ENCODE measurements around the gene TBC1D32. TPM values are rescaled to one million over a fixed set of nuclear protein-coding genes. Genes with fewer than 3 reads are reported as not detected.
A peak's percentile ranks its signal among the peaks of the same experiment; 100 is the strongest.
"Not testable (repeated sequence)": the region's sequence is repeated elsewhere in the genome, so short reads cannot be mapped to it uniquely, and the experiment has no call there.

The TBC1D32 gene
- total RNA-seq, 1 experiment from 2014 or later, result 6.6 TPM

DNA sequence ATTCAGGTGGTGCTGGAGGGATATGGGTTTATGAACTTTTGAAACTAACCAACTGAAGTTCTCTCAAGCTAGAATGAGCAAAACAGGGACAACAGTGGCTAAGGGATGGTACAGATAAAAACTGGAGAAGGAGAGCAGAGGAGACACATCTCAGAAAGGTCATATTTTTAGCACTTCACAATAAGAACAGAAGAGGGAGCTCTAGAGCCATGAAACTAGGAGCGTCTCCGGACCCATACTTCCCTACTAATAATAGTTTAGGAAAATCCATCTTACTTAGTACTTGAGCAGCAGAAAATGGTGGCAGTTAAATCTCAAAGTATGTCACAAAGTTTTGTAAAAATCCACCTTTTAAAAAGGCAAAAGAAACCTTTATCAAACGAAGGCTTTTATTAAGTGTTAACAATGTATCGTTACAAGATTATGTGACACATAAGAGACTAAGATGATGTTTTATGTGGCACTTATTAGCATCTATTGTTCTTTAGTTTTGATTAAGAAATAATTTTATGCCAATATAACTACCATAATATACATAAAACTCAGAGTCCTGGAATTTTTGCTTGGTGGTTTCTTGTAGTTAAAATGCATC lies 278.6 kb downstream of the TBC1D32 start:
- in situ Hi-C loops (cut with HindIII; ENCODE audit: low sequenced_read_pairs), result loop anchor here (25.0 kb wide), 1 partner anchor 257 kb away; no protein-coding TSS in a partner anchor
- DNase-seq (ENCODE audit: low spot score), result peak; percentile 44

DNA sequence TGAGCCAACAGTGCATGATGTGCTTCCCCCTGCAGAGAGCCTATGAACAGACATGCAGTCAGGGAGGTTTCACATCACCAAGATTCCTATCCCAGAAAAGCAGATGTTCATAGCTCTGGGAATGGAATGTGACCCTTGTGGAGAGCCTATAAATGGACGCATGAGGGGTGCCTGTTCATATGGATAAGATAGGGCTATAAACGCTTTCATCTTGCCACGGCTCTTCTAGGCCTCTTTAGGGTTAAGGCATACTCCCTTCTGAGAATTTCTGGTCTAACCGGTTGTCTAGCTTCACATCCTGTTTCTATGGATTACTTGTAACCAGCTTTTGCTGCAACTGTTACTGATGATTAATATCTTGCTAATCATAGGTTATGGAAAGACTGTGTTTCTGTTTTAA lies 285.7 kb downstream of the TBC1D32 start:
- in situ Hi-C loops (cut with HindIII; ENCODE audit: low sequenced_read_pairs); DNase-seq (ENCODE audit: low spot score): not testable (repeated sequence)

DNA sequence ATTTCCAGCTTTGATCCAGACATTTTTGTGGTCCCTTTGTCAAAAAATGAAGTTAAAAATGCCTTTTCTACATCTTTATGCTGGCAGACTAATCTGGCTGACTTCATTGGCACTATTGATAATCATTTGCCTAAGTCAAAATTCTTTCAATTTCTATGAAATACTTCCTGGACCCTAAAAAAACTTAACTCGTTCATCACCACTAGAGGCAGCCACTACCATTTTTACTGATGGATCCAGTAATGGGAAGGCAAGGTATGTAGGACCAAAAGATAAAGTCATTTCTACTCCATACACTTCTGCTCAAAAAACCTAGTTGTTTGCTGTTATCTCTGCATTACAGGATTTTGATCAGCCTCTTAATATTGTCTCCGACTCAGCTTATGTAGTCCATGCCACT lies 289.4 kb downstream of the TBC1D32 start:
- DNase-seq (ENCODE audit: low spot score); in situ Hi-C loops (cut with HindIII; ENCODE audit: low sequenced_read_pairs): not testable (repeated sequence)

DNA sequence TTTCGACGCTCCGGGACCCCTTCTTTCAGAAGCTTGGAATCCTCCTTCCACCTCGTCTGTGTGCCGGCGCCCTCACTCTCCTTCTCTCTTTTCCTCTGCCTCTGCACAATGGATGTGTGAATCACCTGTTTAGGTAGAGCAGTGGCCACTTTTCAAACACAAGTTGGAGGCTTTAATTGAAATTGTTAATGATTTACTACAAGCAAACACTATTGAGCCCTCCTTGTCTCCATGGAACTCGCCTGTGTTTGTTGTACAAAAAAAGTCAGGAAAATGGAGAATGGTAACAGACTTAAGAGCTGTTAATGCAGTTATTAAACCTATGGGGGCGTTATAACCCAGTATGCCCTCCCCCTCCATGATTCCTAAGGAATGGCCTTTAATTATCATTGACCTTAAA lies 290.6 kb downstream of the TBC1D32 start:
- DNase-seq (ENCODE audit: low spot score); in situ Hi-C loops (cut with HindIII; ENCODE audit: low sequenced_read_pairs): not testable (repeated sequence)

DNA sequence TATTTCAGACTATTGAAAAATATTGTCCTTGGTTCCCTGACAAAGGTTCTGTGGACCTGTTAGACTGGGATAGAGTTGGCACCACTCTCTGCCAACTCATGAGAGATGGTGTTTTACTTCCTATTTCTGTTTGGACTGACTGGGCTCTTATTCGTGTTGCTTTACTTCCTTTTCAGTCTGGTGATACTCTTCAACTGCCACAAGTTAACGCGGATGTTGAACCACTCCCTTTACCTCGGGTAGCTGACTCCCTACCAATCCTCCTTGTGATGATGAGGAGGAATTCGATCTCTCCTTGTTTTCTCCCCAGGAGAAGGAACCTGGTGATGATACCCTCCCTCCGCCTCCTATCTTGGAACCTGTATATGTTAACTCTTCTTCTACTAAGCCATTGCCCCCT lies 291.1 kb downstream of the TBC1D32 start:
- in situ Hi-C loops (cut with HindIII; ENCODE audit: low sequenced_read_pairs); DNase-seq (ENCODE audit: low spot score): not testable (repeated sequence)

DNA sequence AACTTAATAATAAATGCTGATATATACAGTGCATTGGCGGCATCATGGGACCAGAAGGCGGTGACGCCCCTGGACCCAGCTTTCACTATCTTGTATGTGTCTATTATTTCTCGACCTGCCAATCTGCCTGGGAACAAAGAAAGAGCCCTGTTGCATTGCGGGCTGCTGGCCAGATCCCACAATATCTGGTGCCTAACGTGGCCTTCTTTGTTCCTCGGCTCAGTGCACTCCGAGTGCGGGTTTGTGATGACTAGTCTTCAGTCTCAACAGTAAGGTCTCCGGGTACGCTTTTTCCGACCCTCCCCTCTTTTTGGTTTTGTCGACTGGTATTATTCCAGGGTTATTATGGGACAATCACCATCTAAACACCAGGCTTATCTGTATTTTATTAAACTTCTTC lies 291.5 kb downstream of the TBC1D32 start:
- no peak for DNase-seq (ENCODE audit: low spot score)
- in situ Hi-C loops (cut with HindIII; ENCODE audit: low sequenced_read_pairs), result no loop called here

DNA sequence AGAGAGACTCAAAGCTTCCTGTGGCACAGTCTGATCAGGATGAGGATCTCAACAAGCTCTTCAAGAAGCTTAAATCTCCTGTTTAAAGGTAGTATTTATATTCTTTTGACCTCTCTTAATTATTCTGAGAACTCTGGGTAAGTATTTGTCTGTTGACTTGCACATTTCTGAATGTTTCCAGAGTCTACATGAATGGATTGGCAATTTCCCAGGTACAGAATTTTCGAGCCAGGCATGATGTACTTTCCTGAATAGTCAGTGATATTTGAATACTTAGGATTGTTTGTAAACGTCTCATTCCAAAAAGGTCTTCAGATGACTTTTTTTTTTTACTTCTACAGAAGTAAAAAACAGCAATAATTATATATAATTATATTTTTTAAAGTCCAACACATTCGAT lies 293.4 kb downstream of the TBC1D32 start:
- DNase-seq (ENCODE audit: low spot score), result no peak
- in situ Hi-C loops (cut with HindIII; ENCODE audit: low sequenced_read_pairs), result no loop called here

DNA sequence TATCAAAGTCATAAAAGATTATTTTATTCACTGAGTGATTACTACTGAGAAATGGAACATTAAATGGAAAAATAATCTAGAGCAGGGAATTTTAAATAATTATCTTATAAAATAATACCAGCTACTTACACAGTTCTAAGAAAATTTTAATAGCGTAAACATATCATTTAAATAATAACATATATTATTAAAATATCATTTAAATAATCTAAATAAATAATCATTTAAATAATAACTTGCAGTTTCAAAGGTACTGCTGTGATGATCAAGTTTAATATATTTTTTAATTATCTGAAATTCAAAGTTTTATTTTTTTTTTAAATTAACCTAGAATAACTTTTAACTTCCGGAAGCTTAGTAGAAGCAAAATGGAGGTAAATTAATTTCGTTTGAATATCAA lies 301.2 kb downstream of the TBC1D32 start:
- in situ Hi-C loops (cut with HindIII; ENCODE audit: low sequenced_read_pairs), result no loop called here
- no peak for DNase-seq (ENCODE audit: low spot score)

DNA sequence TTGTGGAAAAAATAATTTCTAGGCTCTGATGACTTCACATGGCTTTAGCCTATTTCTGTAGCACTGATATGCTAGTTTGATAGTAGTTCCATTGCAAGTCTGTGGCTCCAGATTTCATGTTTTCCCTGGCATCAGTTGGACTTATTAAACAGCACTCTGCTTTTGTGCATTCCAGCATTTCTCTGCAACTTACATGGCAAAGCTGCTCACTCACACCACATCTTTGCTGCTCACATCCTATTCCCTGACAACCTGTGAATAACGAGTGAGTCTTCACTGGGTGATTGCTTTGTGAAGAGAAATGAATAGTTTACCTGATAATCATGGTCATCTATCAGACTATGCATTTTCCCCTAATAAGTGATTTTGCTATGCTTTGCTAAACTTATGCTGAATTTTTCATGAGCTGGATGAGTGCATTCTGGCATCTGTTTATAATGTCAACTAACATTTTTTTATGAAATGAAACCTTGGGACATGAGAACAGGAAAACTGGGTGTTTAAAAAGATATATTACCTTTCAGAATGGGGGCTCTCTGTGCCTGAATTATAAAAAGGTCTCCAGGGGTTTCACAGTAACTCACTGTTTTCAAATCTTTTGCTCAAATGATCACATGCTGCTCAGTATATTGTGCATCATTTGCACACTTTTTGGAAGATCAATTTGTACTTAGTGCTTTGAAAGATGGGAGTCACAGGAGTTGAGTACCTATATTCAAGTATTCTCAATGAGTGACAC lies 301.8 kb downstream of the TBC1D32 start:
- DNase-seq (ENCODE audit: low spot score), result no peak
- in situ Hi-C loops (cut with HindIII; ENCODE audit: low sequenced_read_pairs), result no loop called here

Other genes starting within 250 kb of the TBC1D32 start
- gene GJA1, start 101.2 kb upstream of the TBC1D32 start, total RNA-seq (2014; rRNA removed; shearing (Covaris generic)), result 316 and 402 TPM in 2 replicates

Measured in G401 (cell line).